NK-92 (cell line): ENCODE data around the gene YTHDC1.

ENCODE experiments used
- DNase-seq: peaks from one replicate; lab custom pipeline; 2025; ENCODE audit not compliant: unreplicated experiment; lab: John Stamatoyannopoulos, UW

YTHDC1 gene

GRCh38 chr4:68359508-68359907 is 9.6 kb upstream of the YTHDC1 start:
- no peak for DNase-seq

GRCh38 chr4:68358988-68359387 is 9.1 kb upstream of the YTHDC1 start:
- DNase-seq: no peak

GRCh38 chr4:68352791-68353190 is 2.9 kb upstream of the YTHDC1 start:
- no peak for DNase-seq

- DNase-seq: no peak
Measured at GRCh38 chr4:68349279-68349648, 626 bp downstream of the YTHDC1 start.

- no peak for DNase-seq
Measured at GRCh38 chr4:68348577-68348976, 1.3 kb downstream of the YTHDC1 start.

- no peak for DNase-seq
Measured at GRCh38 chr4:68347845-68348244, 2.0 kb downstream of the YTHDC1 start.

- no peak for DNase-seq
Measured at GRCh38 chr4:68346461-68346860, 3.4 kb downstream of the YTHDC1 start.

- DNase-seq: no peak
Measured at GRCh38 chr4:68344785-68345184, 5.1 kb downstream of the YTHDC1 start.

GRCh38 chr4:68344049-68344448 is 5.8 kb downstream of the YTHDC1 start:
- no peak for DNase-seq

- DNase-seq: no peak
Measured at GRCh38 chr4:68342134-68342533, 7.8 kb downstream of the YTHDC1 start.

GRCh38 chr4:68338625-68339024 is 11.3 kb downstream of the YTHDC1 start:
- DNase-seq: no peak

GRCh38 chr4:68337522-68337921 is 12.4 kb downstream of the YTHDC1 start:
- no peak for DNase-seq

- DNase-seq: no peak
Measured at GRCh38 chr4:68337004-68337403, 12.9 kb downstream of the YTHDC1 start.

GRCh38 chr4:68336530-68336929 is 13.4 kb downstream of the YTHDC1 start:
- DNase-seq: no peak

GRCh38 chr4:68326141-68326540 is 23.7 kb downstream of the YTHDC1 start:
- no peak for DNase-seq

GRCh38 chr4:68324519-68325262 is 25.2 kb downstream of the YTHDC1 start:
- no peak for DNase-seq

- DNase-seq: no peak
Measured at GRCh38 chr4:68319040-68319439, 30.9 kb downstream of the YTHDC1 start.

GRCh38 chr4:68316193-68316969 is 33.5 kb downstream of the YTHDC1 start:
- DNase-seq: no peak

- DNase-seq: no peak
Measured at GRCh38 chr4:68310651-68311247, 39.1 kb downstream of the YTHDC1 start.

- no peak for DNase-seq
Measured at GRCh38 chr4:68304731-68305130, 45.2 kb downstream of the YTHDC1 start.

GRCh38 chr4:68299492-68300457 is 50.1 kb downstream of the YTHDC1 start:
- DNase-seq: no peak
